HG02973 (cell line): ENCODE measurements around the gene CHAD.

Experiments
- ATAC-seq: cut with Tn5 transposase; IDR thresholded peaks from one replicate; pipeline ENCODE4 v1.9.1; 2021; ENCODE audit warnings: moderate library complexity; ENCODE audit not compliant: unreplicated experiment

Gene CHAD, protein sequence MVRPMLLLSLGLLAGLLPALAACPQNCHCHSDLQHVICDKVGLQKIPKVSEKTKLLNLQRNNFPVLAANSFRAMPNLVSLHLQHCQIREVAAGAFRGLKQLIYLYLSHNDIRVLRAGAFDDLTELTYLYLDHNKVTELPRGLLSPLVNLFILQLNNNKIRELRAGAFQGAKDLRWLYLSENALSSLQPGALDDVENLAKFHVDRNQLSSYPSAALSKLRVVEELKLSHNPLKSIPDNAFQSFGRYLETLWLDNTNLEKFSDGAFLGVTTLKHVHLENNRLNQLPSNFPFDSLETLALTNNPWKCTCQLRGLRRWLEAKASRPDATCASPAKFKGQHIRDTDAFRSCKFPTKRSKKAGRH

GRCh38 chr17:50468304-50469207 is at the start of gene CHAD:
Gene CHAD (minus strand): TSS chr17:50468880. CDS start chr17:50468813, 67 bp downstream.
- ATAC-seq: no peak

GRCh38 chr17:50517504-50518383 is 49.1 kb upstream of the CHAD start:
- ATAC-seq: no peak

GRCh38 chr17:50517011-50517410 is 48.3 kb upstream of the CHAD start:
- no peak for ATAC-seq

- ATAC-seq: no peak
These were observed 46.4 kb upstream of the CHAD start for GRCh38 chr17:50514936-50515702.

DNA sequence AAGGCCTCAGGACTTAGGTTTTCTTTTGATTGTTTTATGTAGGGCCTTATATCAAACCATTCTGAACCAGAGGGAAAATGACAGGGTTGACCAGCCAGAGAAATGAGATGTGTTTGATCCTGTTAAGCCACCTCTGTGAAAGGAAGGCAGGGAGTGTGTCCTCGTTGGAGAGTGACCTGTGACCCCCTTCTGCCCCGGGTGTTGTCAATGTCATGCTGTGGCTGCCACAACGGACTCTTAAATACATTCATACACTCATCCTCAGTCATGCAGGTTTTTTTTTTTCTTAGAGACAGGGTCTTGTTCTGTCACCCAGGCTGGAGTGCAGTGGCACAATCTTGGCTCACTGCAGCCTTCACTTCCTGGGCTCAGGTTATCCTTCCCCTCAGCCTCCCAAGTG is 45.7 kb upstream of the CHAD start:
- ATAC-seq: no peak

- no peak for ATAC-seq
These were observed 44.8 kb upstream of the CHAD start for GRCh38 chr17:50513495-50513894.

- ATAC-seq: peak; percentile 90
These were observed 42.4 kb upstream of the CHAD start for GRCh38 chr17:50511058-50511457.

DNA sequence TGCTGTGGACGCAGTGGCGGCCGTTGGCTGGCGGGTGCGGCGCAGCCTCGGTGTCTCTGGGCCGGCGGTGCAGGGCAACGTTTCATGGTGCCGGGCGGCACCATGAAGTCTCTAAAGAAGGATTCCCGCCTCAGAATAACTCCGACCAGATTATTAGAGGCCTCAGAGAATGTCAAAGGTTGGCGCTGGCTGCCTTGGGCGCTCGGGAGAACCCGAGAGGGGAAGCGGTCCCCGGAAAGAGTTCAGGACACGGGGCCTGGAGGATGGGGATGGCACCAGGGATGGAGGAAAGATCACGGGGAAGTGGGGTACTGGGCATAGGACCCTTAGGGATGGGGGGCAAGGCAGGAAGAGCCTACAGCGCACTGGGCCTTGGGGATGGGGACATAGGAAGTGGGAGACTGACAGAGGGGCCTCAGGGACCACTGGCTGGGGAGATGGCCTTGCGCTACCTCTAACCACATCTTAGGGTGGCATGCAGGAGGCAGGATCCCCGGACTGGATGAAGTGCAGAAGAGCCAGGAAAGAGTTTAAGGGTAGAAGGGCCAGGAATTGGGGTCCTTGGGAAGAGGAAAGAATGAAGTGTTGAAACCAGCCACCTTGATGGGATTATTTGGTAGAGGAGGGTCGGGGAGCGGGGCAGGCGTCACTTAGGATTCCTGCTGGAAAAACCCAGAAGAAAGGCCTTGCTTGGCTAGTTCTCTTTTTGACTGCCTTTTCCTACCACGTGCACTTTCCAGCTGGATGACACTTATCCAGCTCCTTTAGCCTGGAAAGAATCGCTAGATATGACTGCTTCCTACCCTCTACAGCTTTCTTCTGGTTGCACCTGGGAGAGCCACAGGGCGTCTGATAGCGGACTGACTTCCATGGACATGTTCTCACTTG is 40.1 kb upstream of the CHAD start:
- ATAC-seq: no peak

- no peak for ATAC-seq
These were observed 39.3 kb upstream of the CHAD start, which contains the start of gene MYCBPAP for GRCh38 chr17:50507871-50508572. Gene MYCBPAP (plus strand): TSS chr17:50508439. CDS start chr17:50508675, 236 bp downstream.

GRCh38 chr17:50506298-50506697 is 37.6 kb upstream of the CHAD start:
- ATAC-seq: no peak

GRCh38 chr17:50505591-50506130 is 37.0 kb upstream of the CHAD start:
- no peak for ATAC-seq

- ATAC-seq: no peak
These were observed 33.8 kb upstream of the CHAD start for GRCh38 chr17:50502301-50502990.

GRCh38 chr17:50501054-50501453 is 32.4 kb upstream of the CHAD start:
- no peak for ATAC-seq

DNA sequence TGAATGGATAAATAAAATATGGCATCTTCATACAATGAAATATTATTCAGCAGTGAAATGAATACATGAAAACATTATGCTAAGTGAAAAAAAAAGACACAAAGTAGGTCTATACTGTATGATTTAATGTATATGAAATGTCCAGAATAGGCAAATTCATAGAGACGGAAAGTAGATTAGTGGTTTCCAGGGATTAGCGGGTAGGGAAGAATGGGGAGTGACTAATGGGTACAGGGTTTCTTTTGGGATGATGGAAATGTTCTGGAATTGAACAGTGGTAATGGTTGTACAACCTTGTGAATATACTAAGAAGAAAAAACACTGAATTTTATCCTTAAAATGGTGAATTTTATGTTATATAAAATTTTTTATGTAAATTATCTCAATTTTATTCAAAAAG is 31.0 kb upstream of the CHAD start:
- ATAC-seq: no peak

DNA sequence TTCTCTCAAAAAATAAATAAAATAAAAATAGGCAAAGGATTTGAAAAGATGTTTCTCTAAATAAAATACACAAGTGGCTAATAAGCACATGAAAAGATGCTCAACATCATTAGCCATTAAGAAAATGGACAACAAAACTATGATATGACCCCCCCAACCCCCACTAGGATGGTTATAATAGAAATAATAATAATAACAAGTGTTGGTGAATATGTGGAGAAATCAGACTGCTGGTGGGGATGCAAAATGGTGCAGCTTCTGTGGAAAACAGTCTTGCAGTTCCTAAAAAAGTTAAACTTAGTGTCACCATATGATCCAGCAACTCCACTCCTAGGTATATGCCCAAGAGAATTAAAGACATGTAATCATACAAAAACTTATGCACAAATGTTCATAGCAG is 30.6 kb upstream of the CHAD start:
- no peak for ATAC-seq

- no peak for ATAC-seq
These were observed 29.6 kb upstream of the CHAD start for GRCh38 chr17:50498021-50498874.

DNA sequence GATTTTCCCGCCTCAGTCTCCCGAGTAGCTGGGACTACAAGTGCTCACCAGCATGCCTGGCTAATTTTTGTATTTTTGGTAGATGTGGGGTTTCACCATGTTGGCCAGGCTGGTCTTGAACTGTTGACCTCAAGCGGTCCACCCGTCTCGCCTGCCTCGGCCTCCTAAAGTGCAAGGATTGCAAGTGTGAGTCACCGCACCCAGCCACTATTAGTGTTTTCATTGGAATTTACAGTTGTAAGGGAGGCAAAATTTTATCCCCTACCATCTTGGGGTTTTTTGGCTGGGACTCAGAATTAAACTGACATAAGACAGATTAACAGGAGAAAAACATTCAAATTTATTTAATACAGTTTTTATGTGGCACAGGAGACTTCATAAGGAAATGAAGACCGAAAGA is 27.2 kb upstream of the CHAD start:
- no peak for ATAC-seq
